ENCODE results near the gene PPP3R1.

The PPP3R1 gene

GRCh38 chr2:68274022-68274421 is 21.7 kb upstream of the PPP3R1 start (continued):
- TF ChIP-seq ZNF518A (tag by site-specific recombination; conservative IDR thresholded peaks at IDR 0.05; ENCODE audit: low read depth) (no peak), ZNF366 (tag by site-specific recombination; conservative IDR thresholded peaks at IDR 0.05) (no peak), ZBTB21 (tag by site-specific recombination; IDR thresholded peaks at IDR 0.05) (no peak), ZNF747 (tag by site-specific recombination; IDR thresholded peaks at IDR 0.05) (no peak), OVOL3 (tag by site-specific recombination; IDR thresholded peaks at IDR 0.05) (no peak)

GRCh38 chr2:68272246-68272994 is 20.1 kb upstream of the PPP3R1 start:
- H3K27ac ChIP-seq (ENCODE audit: extremely low read depth, low read depth, low read length) = no peak overlapping the region

More at GRCh38 chr2:68272246-68272994, 20.1 kb upstream of the PPP3R1 start:
- TF ChIP-seq ZBTB6 (tag by site-specific recombination; IDR thresholded peaks at IDR 0.05) = no peak
- no peak for TF ChIP-seq ZNF214 (tag by site-specific recombination; IDR thresholded peaks at IDR 0.05; ENCODE audit: borderline replicate concordance)
- no peak for TF ChIP-seq GLI4 (tag by site-specific recombination; IDR thresholded peaks at IDR 0.05)
- no peak for TF ChIP-seq ZNF394 (tag by site-specific recombination; IDR thresholded peaks at IDR 0.05; ENCODE audit: borderline replicate concordance)
- TF ChIP-seq ZNF501 (tag by site-specific recombination; IDR thresholded peaks at IDR 0.05) = no peak
- no peak for TF ChIP-seq ZNF2 (tag by site-specific recombination; IDR thresholded peaks at IDR 0.05)
- no peak for TF ChIP-seq ZNF26 (tag by site-specific recombination; IDR thresholded peaks at IDR 0.05)
- TF ChIP-seq ZNF19 (tag by site-specific recombination; IDR thresholded peaks at IDR 0.05; ENCODE audit: low read depth) = no peak
- peak; percentile 35; the same call in 1 of the 2 replicates for TF ChIP-seq ZFHX2 (tag by site-specific recombination; conservative IDR thresholded peaks at IDR 0.05)
- TF ChIP-seq ZNF16 (tag by site-specific recombination; IDR thresholded peaks at IDR 0.05; ENCODE audit: low read depth) = no peak
- TF ChIP-seq EGR2 (tag by site-specific recombination; IDR thresholded peaks at IDR 0.05; ENCODE audit: low read depth) = peak; percentile 59
- no peak for TF ChIP-seq ZNF24 (tag by site-specific recombination; IDR thresholded peaks at IDR 0.05)
- no peak for TF ChIP-seq ZNF548 (tag by site-specific recombination; IDR thresholded peaks at IDR 0.05)
- TF ChIP-seq REPIN1 (tag by site-specific recombination; IDR thresholded peaks at IDR 0.05; ENCODE audit: low read depth) = no peak
- no peak for TF ChIP-seq ZBTB48 (tag by site-specific recombination; IDR thresholded peaks at IDR 0.05)
- TF ChIP-seq KLF10 (tag by site-specific recombination; IDR thresholded peaks at IDR 0.05) = no peak
- no peak for TF ChIP-seq OVOL3 (tag by site-specific recombination; IDR thresholded peaks at IDR 0.05)
- H3K4me1 ChIP-seq (ENCODE audit: control insufficient read depth, insufficient read depth, low read length) = no peaks in the 10 kb centered on the region
- ChIA-PET CTCF (interaction anchor here (0.7 to 1.6 kb wide), 2 partner anchors 12 to 20 kb away, joined by 3 to 5 read pairs; no protein-coding TSS in a partner anchor), POLR2A (no interaction called here)
- no peak overlapping the region for H3K4me3 ChIP-seq (ENCODE audit: low read depth, low read length)
- no peaks in the 10 kb centered on the region for H3K36me3 ChIP-seq (ENCODE audit: control insufficient read depth in 2 of 2, insufficient read depth in 1 of 2, low read length in 2 of 2)
- H3K9me3 ChIP-seq (ENCODE audit: control insufficient read depth, insufficient read depth, low read depth, low read length) = no peaks in the 10 kb centered on the region
